ENCODE results near the gene MYBBP1A. TPM values are rescaled to one million over a fixed set of nuclear protein-coding genes. Genes with fewer than 3 reads are reported as not detected.

MYBBP1A gene
- total and polyA plus RNA-seq, 9 of the 15 experiments (the other 6 are each of a cell fraction or from before 2014, with no cell fraction given), result 2.0 to 114 (median 47.2) TPM

DNA sequence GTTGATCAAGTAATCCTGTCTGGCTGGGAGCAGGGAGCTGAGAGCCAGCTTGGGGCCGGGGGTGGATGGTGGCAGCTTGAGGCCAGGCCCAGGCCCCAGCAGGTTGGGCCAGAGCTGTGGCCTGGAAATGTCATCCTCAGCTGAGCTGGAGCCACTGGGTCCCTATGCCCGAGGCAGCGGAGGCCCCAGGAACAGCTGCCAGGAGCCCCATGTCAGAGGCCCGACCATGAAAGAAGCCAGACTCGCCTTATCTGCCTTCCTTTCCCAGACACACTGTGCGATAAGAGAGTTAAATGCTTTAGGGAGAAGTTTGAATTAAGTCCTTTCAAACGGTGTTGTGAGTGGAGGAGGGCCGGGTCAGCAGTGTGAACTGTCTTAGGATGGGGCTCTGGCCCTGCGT, 32.6 kb upstream of the MYBBP1A start (continued):
- TF ChIP-seq, protein P1, sequence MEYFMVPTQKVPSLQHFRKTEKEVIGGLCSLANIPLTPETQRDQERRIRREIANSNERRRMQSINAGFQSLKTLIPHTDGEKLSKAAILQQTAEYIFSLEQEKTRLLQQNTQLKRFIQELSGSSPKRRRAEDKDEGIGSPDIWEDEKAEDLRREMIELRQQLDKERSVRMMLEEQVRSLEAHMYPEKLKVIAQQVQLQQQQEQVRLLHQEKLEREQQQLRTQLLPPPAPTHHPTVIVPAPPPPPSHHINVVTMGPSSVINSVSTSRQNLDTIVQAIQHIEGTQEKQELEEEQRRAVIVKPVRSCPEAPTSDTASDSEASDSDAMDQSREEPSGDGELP (CRISPR knock-in tag; IDR thresholded peaks at IDR 0.05; ENCODE audit: borderline replicate concordance), result peak; percentile 22; the same call in 1 of the 2 replicates
- TF ChIP-seq KAT8 (IDR thresholded peaks at IDR 0.05; ENCODE audit: low read depth) (no peak), MEIS2 (IDR thresholded peaks at IDR 0.05; ENCODE audit: partially characterized antibody) (peak; percentile 83), STAT5A (IDR thresholded peaks at IDR 0.05; ENCODE audit: borderline replicate concordance, low read length) (no peak), SMAD4 (CRISPR knock-in tag; conservative IDR thresholded peaks at IDR 0.05) (peak; percentile 55), CBFA2T2 (conservative IDR thresholded peaks at IDR 0.05) (peak; percentile 69), TCF3 (CRISPR knock-in tag; IDR thresholded peaks at IDR 0.05) (peak; percentile 56), NCOR1 (IDR thresholded peaks at IDR 0.05) (0 out of 2 replicates have a peak, but pooled peaks have one; percentile 22)
- TF ChIP-seq, protein P2, sequence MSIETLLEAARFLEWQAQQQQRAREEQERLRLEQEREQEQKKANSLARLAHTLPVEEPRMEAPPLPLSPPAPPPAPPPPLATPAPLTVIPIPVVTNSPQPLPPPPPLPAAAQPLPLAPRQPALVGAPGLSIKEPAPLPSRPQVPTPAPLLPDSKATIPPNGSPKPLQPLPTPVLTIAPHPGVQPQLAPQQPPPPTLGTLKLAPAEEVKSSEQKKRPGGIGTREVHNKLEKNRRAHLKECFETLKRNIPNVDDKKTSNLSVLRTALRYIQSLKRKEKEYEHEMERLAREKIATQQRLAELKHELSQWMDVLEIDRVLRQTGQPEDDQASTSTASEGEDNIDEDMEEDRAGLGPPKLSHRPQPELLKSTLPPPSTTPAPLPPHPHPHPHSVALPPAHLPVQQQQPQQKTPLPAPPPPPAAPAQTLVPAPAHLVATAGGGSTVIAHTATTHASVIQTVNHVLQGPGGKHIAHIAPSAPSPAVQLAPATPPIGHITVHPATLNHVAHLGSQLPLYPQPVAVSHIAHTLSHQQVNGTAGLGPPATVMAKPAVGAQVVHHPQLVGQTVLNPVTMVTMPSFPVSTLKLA (conservative IDR thresholded peaks at IDR 0.05), result no peak
- TF ChIP-seq, protein P3, sequence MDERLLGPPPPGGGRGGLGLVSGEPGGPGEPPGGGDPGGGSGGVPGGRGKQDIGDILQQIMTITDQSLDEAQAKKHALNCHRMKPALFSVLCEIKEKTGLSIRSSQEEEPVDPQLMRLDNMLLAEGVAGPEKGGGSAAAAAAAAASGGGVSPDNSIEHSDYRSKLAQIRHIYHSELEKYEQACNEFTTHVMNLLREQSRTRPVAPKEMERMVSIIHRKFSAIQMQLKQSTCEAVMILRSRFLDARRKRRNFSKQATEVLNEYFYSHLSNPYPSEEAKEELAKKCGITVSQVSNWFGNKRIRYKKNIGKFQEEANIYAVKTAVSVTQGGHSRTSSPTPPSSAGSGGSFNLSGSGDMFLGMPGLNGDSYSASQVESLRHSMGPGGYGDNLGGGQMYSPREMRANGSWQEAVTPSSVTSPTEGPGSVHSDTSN (CRISPR knock-in tag; IDR thresholded peaks at IDR 0.05; ENCODE audit: low read depth), result 0 out of 2 replicates have a peak, but pooled peaks have one; percentile 7
- TF ChIP-seq, protein P3 (tag; conservative IDR thresholded peaks at IDR 0.05; ENCODE audit: low read depth), result no peak

Measured in K562 (cell line).